ENCODE data around the gene GLT8D2.
"Not testable (repeated sequence)": the region's sequence is repeated elsewhere in the genome, so short reads cannot be mapped to it uniquely, and the experiment has no call there.

Gene GLT8D2

DNA sequence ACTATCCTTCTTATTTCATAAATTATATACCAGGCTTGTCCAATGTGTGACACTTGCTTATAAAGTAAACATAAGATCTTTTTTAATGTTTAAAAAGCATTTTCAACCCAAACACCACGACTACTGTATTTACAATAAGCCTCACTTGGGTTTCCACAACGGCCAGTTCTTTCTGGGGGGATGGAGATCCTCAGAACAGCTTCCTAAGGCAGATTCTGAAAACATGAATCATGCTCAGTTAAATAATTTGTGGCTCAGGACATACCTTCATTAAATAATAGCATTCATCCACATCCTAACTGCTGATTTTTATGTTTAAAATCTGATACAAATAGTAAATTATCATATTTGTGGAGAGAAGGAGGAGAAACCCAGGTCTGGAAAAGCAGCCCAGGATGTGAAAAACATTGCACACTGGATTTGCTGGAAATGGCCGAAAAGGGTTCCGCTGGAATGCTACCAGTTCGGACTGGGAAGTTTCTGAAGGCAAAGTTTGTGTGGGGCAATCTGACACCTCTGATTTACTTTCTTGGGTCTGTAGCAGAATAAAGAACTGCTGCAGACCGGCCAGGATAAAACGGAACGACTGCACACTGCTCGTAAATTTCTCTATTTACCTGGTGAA, 597 bp downstream of the GLT8D2 start:
- FAIRE-seq = no peak

- no peak for FAIRE-seq
These were observed 1.2 kb downstream of the GLT8D2 start for GRCh38 chr12:104048811-104049210.

DNA sequence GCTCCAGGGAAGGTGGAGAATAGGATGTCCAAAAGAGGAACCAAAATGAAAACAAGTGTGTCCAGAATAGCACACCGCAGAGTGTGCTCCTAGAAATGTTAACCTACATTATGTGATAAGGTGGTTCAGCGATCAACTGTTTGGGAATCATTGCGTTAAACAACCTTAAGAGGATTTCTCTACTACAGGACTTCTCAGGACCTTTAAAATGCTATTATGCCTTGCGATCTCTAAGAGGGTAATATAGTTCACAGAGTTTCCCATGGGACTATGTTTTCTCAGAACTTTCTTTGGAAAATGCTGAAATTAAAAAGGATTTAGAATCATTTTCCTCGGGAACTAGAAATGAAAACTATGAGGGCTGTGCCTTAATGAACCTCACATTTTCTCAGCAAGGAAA, 1.8 kb downstream of the GLT8D2 start:
- no peak for FAIRE-seq

- no peak for FAIRE-seq
These were observed 3.7 kb downstream of the GLT8D2 start for GRCh38 chr12:104046306-104046705.

DNA sequence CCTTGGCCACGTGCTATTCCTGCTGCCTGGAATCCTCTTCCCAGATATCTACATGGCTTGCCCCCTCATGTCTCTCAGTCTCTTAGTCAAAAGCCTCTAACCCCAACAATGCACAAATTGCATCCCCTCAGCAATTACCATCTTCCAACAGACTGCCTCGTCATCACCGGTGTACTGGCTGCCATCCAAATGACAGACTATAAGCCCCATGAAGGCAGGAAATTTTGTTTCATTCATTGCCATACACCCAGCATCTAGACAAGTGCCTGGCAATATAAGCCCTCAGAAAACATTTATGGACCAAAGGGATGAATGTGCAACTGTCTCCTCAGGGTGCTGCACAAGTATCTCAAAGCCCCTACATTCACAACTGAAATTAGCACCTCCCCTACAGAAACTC, 5.8 kb downstream of the GLT8D2 start:
- FAIRE-seq = no peak

- no peak for FAIRE-seq
These were observed 7.4 kb downstream of the GLT8D2 start for GRCh38 chr12:104042580-104042979.

GRCh38 chr12:104039769-104040168, 10.2 kb downstream of the GLT8D2 start:
- FAIRE-seq = not testable (repeated sequence)

DNA sequence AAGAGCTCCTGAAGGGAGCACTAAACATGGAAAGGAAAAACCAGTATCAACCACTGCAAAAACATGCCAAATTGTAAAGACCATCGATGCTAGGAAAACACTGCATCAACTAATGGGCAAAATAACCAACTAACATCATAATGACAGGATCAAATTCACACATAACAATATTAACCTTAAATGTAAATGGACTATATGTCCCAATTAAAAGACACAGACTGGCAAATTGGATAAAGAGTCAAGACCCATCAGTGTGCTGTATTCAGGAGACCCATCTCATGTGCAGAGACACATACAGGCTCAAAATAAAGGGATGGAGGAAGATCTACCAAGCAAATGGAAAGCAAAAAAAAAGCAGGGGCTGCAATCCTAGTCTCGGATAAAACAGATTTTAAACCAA, 13.8 kb downstream of the GLT8D2 start:
- FAIRE-seq = not testable (repeated sequence)

DNA sequence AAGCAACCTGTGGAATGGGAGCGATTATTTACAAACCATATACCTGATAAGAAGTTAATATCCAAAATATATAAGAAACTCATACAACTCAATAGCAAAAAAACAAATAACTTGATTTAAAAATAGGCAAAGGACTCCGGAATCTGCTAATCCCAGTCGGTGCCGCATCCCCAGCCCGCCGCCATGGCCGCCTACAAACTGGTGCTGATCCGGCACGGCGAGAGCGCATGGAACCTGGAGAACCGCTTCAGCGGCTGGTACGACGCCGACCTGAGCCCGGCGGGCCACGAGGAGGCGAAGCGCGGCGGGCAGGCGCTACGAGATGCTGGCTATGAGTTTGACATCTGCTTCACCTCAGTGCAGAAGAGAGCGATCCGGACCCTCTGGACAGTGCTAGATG, 19.4 kb downstream of the GLT8D2 start:
- FAIRE-seq = not testable (repeated sequence)

- FAIRE-seq = no peak
These were observed 23.0 kb downstream of the GLT8D2 start for GRCh38 chr12:104026841-104027599.

GRCh38 chr12:104025771-104026170, 24.2 kb downstream of the GLT8D2 start:
- FAIRE-seq = no peak

DNA sequence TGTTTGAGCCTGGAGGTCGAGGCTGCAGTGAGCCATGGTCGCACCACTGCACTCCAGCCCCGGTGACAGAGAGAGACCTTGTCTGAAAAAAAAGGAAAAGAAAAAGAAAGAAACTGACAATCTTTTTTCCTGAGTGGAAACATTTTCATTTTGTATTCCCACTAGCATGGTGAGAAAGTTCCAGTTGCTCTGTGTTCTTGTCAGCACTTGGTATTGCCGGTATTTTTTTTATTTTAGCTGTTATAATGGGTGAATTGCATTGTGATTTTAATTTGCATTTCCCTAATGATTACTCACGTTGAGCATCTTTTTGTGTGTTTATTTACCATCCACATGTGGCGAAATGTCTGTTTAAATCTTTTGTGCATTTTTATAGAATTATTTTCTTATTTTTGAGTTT, 25.6 kb downstream of the GLT8D2 start:
- no peak for FAIRE-seq

DNA sequence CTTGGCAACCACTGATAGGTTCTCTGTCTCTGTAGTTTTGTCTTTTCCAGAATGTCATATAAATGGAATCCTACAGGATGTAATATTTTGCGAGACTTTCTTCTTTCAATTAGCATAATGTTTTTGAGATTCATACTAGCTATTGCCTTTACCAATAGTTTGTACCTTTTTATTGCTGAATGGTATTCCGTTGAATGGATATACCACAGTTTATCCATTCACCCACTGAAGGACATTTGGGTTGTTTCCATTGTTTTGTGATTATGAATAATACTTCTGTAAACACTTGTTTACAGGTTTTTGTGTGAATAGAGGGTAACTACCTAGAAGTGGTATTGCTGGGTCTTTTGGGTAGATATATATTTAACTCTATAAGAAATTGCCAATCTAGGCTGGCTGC, 26.3 kb downstream of the GLT8D2 start:
- no peak for FAIRE-seq

DNA sequence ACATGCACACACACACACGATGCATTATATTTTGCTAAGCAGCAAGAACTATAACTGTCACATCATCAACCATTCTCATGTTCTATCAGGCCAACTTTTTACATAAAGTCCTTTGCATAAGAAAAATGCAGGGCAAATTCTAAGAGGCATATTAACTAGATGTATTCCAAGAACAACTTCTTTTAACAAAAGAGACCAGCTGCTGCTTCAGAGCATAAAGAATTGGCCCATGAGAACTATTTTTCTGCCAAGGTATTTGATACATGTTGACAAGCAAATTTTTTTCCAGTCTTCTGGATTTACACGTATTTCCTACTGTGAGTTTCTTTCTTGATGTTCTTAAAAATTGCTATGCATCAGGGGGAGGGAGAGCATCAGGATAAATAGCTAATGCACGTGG, 27.2 kb downstream of the GLT8D2 start:
- FAIRE-seq = no peak

DNA sequence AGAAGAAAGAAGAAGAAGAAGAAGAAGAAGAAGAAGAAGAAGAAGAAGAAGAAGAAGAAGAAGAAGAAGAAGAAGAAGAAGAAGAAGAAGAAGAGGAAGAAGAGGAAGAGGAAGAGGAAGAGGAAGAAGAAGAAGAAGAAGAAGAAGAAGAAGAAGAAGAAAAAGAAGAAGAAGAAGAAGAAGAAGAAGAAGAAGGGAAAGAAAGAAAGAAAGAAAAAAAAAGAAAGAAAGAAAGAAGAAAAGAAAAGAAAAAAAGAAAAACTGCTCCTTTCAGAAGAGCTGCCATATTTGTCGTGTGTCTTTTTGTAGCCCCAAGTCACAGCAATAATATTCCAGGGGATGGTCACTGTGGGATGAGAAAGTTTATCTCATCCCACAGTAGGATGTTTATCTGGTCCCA, 28.1 kb downstream of the GLT8D2 start:
- FAIRE-seq = not testable (repeated sequence)

DNA sequence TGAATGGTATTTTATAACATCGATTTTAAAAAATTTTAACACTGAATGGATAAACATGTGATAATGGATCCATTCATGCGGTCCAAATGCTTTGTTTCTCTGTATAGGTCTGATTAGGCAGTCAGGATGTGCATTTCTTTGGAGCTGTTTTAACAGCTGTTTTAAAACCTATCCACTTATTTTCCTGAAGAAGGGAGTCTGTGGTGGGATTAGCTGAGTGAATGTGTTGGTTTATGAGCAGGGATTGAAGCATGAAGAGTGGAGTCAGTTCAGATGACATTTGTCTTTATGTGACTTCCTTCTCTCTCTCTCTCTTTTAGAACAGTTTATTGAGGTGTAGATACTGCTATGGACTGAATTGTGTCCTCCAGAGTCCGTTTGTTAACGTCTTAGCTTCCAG, 37.7 kb downstream of the GLT8D2 start:
- FAIRE-seq = no peak

GRCh38 chr12:104011253-104011652, 38.7 kb downstream of the GLT8D2 start:
- no peak for FAIRE-seq

DNA sequence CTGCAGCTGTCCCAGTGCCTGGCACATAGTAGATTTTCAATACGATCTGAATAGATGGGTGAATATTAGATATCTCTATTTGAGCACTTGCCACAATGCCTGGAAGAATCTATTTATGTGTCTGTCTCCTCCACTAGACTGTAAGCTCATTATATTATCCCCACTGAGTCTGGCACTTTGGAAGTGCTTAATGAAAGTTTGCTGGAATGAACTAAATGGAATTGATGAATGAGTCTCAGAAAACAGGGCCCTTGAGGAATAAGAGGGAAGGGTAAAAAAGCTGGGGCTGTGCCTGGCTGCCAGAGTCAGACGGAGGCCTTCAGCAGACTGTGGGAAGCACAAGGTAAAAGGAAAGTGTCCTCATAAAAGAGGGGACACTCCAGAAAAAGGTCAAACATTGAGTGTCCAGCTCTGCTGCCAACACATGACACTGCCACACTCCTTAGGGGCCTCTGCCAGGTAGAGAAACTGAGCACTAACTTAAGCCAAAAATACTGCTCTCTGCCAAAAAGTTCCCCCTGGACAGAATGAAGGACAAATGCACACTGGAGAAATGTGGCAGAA, 39.3 kb downstream of the GLT8D2 start:
- no peak for FAIRE-seq

DNA sequence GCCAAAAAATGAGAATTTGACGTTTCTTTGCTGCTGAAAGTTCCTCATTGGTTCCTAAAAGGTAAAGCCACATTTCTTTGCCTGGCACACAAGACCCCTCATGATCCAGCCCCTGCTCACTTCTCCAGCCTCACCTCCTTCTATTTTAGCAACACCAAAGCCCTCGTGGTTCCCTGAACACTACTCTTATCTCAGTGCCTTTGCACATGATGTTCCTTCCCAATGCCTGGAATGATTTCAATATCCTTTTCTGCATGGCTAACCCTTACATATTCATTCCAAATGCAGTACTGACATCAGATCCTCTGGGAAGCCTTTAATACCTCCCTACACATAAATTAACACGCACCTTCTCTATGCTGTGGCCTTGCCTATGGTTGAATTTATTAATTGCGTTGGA, 39.9 kb downstream of the GLT8D2 start:
- FAIRE-seq = no peak

DNA sequence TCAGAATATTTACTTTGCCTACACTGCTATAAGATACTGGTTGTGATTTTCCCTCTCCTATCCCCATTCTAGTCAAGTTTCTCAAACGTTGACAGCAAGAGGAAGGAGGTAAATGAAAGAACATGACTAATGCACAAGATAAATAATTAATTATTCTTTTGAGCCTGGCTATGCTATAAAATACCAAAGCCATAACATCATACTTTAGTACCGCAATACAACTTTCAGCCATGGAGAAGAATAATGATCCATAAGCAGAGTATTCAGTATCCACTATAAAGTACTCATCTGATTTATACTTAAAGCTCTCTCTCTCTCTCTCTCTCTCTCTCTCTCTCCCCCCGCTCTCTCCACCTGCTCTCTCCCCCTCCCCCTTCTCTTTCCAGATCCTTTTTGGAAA, 43.1 kb downstream of the GLT8D2 start:
- FAIRE-seq = no peak

DNA sequence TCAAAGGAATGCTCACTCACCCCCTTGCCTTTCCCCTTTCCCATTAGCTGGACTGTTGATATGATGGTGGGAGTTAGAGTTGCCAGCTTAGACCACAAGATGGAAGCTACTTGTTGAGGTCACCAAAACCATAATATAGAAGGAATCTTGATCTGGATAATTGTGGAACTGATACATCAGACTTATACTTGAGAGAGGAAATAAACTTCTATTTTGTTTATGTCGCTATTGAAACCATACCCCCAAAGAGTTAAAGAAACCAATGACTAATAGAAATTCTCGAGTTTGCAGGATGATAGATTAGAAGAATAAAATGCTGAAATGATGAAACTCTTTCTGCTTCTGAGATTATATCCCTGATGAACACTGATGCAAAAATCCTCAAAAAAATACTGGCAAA, 46.4 kb downstream of the GLT8D2 start:
- no peak for FAIRE-seq

GRCh38 chr12:104002686-104003085, 47.3 kb downstream of the GLT8D2 start:
- no peak for FAIRE-seq

DNA sequence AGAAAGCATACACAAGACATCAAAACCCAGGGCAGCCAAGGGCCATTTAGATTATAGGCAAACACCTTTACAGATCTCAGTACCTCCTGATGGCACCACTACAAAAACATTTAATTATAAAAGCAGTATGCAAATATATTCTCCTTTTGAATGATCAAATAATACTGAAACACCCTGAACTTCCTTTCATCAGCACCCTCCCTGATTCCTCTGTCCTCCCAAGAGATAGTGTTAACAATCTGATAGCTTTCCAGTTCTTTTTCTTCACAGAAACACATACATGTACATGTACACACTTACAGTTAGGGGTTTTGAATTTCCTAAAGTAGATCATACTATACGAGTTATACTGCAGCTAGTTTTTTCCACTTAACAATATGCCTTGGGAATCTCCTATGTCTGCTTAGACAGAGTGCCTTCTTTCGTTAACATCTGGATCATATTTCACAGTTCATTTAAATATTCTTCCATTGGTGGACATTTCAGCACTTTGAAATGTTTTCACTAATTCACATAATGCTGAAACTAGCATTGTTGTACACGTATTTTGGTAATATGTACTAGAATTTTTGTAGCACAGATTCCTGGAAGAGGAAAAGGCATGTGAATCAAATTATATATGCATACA, 49.1 kb downstream of the GLT8D2 start:
- no peak for FAIRE-seq

GRCh38 chr12:103998976-103999375, 51.0 kb downstream of the GLT8D2 start:
- FAIRE-seq = no peak

Measured in A204.1 (cell line).